ENCODE data around the gene PLEKHG4.
A peak's percentile ranks its signal among the peaks of the same experiment; 100 is the strongest.

Gene PLEKHG4

GRCh38 chr16:67311607-67312488 is 32.5 kb downstream of the PLEKHG4 start:
- peak; percentile 56 to 91 for DNase-seq (ENCODE audit: low spot score in 2 of 2)
- peaks cover 53% of the 10 kb centered on the region for H3K4me1 Mint-ChIP-seq
- ATAC-seq = peak; percentile 99
- H3K9me3 Mint-ChIP-seq = no peaks in the 10 kb centered on the region
- H3K4me3 Mint-ChIP-seq = peak overlapping the region; percentile 29
- peak overlapping the region; percentile 94 for H3K27ac Mint-ChIP-seq
- H3K36me3 Mint-ChIP-seq = peaks cover 23% of the 10 kb centered on the region

GRCh38 chr16:67312719-67313118 is 33.4 kb downstream of the PLEKHG4 start:
- DNase-seq (ENCODE audit: low spot score in 2 of 2) = no peak
- peak overlapping the region; percentile 29 for H3K4me3 Mint-ChIP-seq
- ATAC-seq = no peak
- H3K9me3 Mint-ChIP-seq = no peaks in the 10 kb centered on the region
- peaks cover 23% of the 10 kb centered on the region for H3K36me3 Mint-ChIP-seq
- H3K4me1 Mint-ChIP-seq = peaks cover 53% of the 10 kb centered on the region
- H3K27ac Mint-ChIP-seq = peak overlapping the region; percentile 94

GRCh38 chr16:67317853-67318252 is 38.5 kb downstream of the PLEKHG4 start:
- DNase-seq (ENCODE audit: low spot score in 2 of 2) (no peak), ATAC-seq (no peak)
- H3K27ac Mint-ChIP-seq = no peak overlapping the region
- H3K4me1 Mint-ChIP-seq = peaks cover 15% of the 10 kb centered on the region
- no peaks in the 10 kb centered on the region for H3K9me3 Mint-ChIP-seq
- H3K4me3 Mint-ChIP-seq = no peak overlapping the region
- no peaks in the 10 kb centered on the region for H3K36me3 Mint-ChIP-seq

GRCh38 chr16:67326115-67326471 is 46.8 kb downstream of the PLEKHG4 start:
- ATAC-seq (no peak), DNase-seq (ENCODE audit: low spot score in 2 of 2) (no peak)
- H3K36me3 Mint-ChIP-seq = no peaks in the 10 kb centered on the region
- H3K27ac Mint-ChIP-seq = peak overlapping the region; percentile 95
- peak overlapping the region; percentile 93 for H3K4me3 Mint-ChIP-seq
- H3K9me3 Mint-ChIP-seq = no peaks in the 10 kb centered on the region
- H3K4me1 Mint-ChIP-seq = peaks cover 11% of the 10 kb centered on the region

- no peaks in the 10 kb centered on the region for H3K36me3 Mint-ChIP-seq
- peak within 1 kb of the TSS; percentile 95 for H3K27ac Mint-ChIP-seq
- H3K4me1 Mint-ChIP-seq = peaks cover 11% of the 10 kb centered on the region
- DNase-seq (ENCODE audit: low spot score in 2 of 2) (peak; percentile 73 to 89), ATAC-seq (peak; percentile 93)
- H3K9me3 Mint-ChIP-seq = no peaks in the 10 kb centered on the region
- peak within 1 kb of the TSS; percentile 93 for H3K4me3 Mint-ChIP-seq
Observed at GRCh38 chr16:67326472-67327309, 47.4 kb downstream of the PLEKHG4 start, which contains the start of the genes KCTD19 and LRRC36. KCTD19 (minus strand) TSS chr16:67326741; CDS start chr16:67326707, 34 bp downstream. LRRC36 (plus strand) TSS chr16:67326815; CDS start chr16:67326863, 48 bp downstream.

- no peak for ATAC-seq
- no peaks in the 10 kb centered on the region for H3K9me3 Mint-ChIP-seq
- DNase-seq (ENCODE audit: low spot score in 2 of 2) = peak in 1 of 2 donors; percentile 33
- H3K4me3 Mint-ChIP-seq = no peak overlapping the region
- H3K36me3 Mint-ChIP-seq = no peaks in the 10 kb centered on the region
- peaks cover 11% of the 10 kb centered on the region for H3K4me1 Mint-ChIP-seq
- no peak overlapping the region for H3K27ac Mint-ChIP-seq
Observed at GRCh38 chr16:67327743-67328142, 48.4 kb downstream of the PLEKHG4 start.

GRCh38 chr16:67329901-67330300 is 50.6 kb downstream of the PLEKHG4 start:
- no peak overlapping the region for H3K4me3 Mint-ChIP-seq
- ATAC-seq (no peak), DNase-seq (ENCODE audit: low spot score in 2 of 2) (no peak)
- H3K4me1 Mint-ChIP-seq = peaks cover 11% of the 10 kb centered on the region
- H3K27ac Mint-ChIP-seq = no peak overlapping the region
- no peaks in the 10 kb centered on the region for H3K36me3 Mint-ChIP-seq
- no peaks in the 10 kb centered on the region for H3K9me3 Mint-ChIP-seq

GRCh38 chr16:67333315-67333714 is 54.0 kb downstream of the PLEKHG4 start:
- no peak for ATAC-seq
- Mint-ChIP-seq H3K4me1 (no peaks in the 10 kb centered on the region), H3K27ac (no peak overlapping the region), H3K36me3 (no peaks in the 10 kb centered on the region), H3K9me3 (no peaks in the 10 kb centered on the region), H3K4me3 (no peak overlapping the region)
- DNase-seq (ENCODE audit: low spot score in 2 of 2) = peak in 1 of 2 donors; percentile 30

GRCh38 chr16:67336116-67336515 is 56.8 kb downstream of the PLEKHG4 start:
- no peaks in the 10 kb centered on the region for H3K36me3 Mint-ChIP-seq
- no peak overlapping the region for H3K4me3 Mint-ChIP-seq
- ATAC-seq = no peak
- no peaks in the 10 kb centered on the region for H3K4me1 Mint-ChIP-seq
- no peak overlapping the region for H3K27ac Mint-ChIP-seq
- DNase-seq (ENCODE audit: low spot score in 2 of 2) = peak in 1 of 2 donors; percentile 12
- no peaks in the 10 kb centered on the region for H3K9me3 Mint-ChIP-seq

GRCh38 chr16:67336648-67337047 is 57.3 kb downstream of the PLEKHG4 start:
- Mint-ChIP-seq H3K4me3 (no peak overlapping the region), H3K9me3 (no peaks in the 10 kb centered on the region), H3K36me3 (no peaks in the 10 kb centered on the region), H3K27ac (no peak overlapping the region), H3K4me1 (no peaks in the 10 kb centered on the region)
- DNase-seq (ENCODE audit: low spot score in 2 of 2) (no peak), ATAC-seq (no peak)
